Immature natural killer cell (primary cell): ENCODE results near the gene FIGLA. TPM values are rescaled to one million over a fixed set of nuclear protein-coding genes. Genes with fewer than 3 reads are reported as not detected.

ENCODE experiments used
- DNase-seq, 3 donors: peaks; one replicate each; pipeline ENCODE4 v3.0.0; 2022; ENCODE audit warnings: mixed read lengths in 1 of 3
- H3K27ac Mint-ChIP-seq, 6 donors: one replicate each; pipeline ENCODE4 v1.8.0; 2020; ENCODE audit warnings: mixed read lengths in 6 of 6, mild to moderate bottlenecking in 5 of 6, inconsistent platforms in 4 of 6, moderate library complexity in 3 of 6
- H3K27me3 Mint-ChIP-seq, 3 donors: one replicate each; pipeline ENCODE4 v1.8.0; 2020 to 2021; ENCODE audit warnings: low read depth in 3 of 3, mild to moderate bottlenecking in 3 of 3, mixed read lengths in 3 of 3, moderate library complexity in 3 of 3, inconsistent platforms in 1 of 3
- H3K36me3 Mint-ChIP-seq, 3 donors: one replicate each; pipeline ENCODE4 v1.8.0; 2020; ENCODE audit warnings: mixed read lengths in 3 of 3, inconsistent platforms in 2 of 3, mild to moderate bottlenecking in 2 of 3
- H3K4me1 Mint-ChIP-seq, 2 donors: one replicate each; pipeline ENCODE4 v1.8.0; 2020; ENCODE audit warnings: inconsistent platforms in 2 of 2, mild to moderate bottlenecking in 2 of 2, mixed read lengths in 2 of 2, moderate library complexity in 1 of 2
- H3K4me3 Mint-ChIP-seq, 5 donors: one replicate each; pipeline ENCODE4 v1.8.0; 2020; ENCODE audit warnings: mild to moderate bottlenecking in 5 of 5, mixed read lengths in 5 of 5, inconsistent platforms in 3 of 5, moderate library complexity in 3 of 5
- H3K9me3 Mint-ChIP-seq, 6 donors: one replicate each; pipeline ENCODE4 v1.8.0; 2020; ENCODE audit warnings: mild to moderate bottlenecking in 6 of 6, mixed read lengths in 6 of 6, inconsistent platforms in 4 of 6, moderate library complexity in 3 of 6
- polyA plus RNA-seq, 3 donors: library from polyadenylated mRNA; unstranded; fragments of 300-500 nt; fragmentation: Illumina TruSeq; gene quantifications; one replicate each; pipeline ENCODE4 v1.2.3, GENCODE V29; 2021

FIGLA gene
- polyA plus RNA-seq, 3 donors from 2014 or later = 0.53 TPM; not detected in 2

- Mint-ChIP-seq H3K4me1 (no peaks in the 10 kb centered on the region), H3K9me3 (peaks cover 0 to 2% (median 0%) of the 10 kb centered on the region in 6 donors), H3K27me3 (peaks cover 2 to 19% (median 9%) of the 10 kb centered on the region in 3 donors), H3K4me3 (no peak overlapping the region), H3K36me3 (no peaks in the 10 kb centered on the region), H3K27ac (no peak overlapping the region)
- DNase-seq = no peak
Observed at GRCh38 chr2:70757966-70758365, 32.5 kb downstream of the FIGLA start.

GRCh38 chr2:70757360-70757759 lies 33.1 kb downstream of the FIGLA start:
- Mint-ChIP-seq H3K4me1 (no peaks in the 10 kb centered on the region), H3K4me3 (no peak overlapping the region), H3K36me3 (no peaks in the 10 kb centered on the region), H3K27me3 (peaks cover 2 to 19% (median 9%) of the 10 kb centered on the region in 3 donors), H3K27ac (no peak overlapping the region), H3K9me3 (peaks cover 0 to 2% (median 0%) of the 10 kb centered on the region in 6 donors)
- no peak for DNase-seq

GRCh38 chr2:70756128-70756527 lies 34.3 kb downstream of the FIGLA start:
- Mint-ChIP-seq H3K4me1 (no peaks in the 10 kb centered on the region), H3K27me3 (peaks cover 2 to 18% (median 7%) of the 10 kb centered on the region in 3 donors), H3K9me3 (peaks cover 0 to 2% (median 0%) of the 10 kb centered on the region in 6 donors), H3K4me3 (no peak overlapping the region), H3K27ac (no peak overlapping the region), H3K36me3 (no peaks in the 10 kb centered on the region)
- no peak for DNase-seq

DNA sequence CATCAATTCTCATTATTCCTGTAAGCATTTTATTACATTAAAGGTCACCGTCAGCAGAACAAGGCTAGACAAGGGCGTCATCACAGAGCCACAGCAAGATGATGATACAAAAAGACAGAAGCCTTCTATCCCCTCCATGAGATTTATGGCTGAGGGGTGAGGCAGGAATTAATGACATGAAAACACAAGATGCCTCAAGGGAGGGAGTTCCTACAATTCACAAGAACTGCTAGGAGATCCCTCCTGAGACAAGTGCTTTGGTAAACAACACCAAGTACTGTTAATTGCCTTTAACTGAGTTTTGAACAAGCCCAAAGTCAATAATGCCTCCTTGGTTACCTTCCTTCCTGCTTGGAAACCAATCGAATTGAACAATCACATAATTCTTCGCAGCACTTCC lies 36.5 kb downstream of the FIGLA start:
- no peak overlapping the region for H3K27ac Mint-ChIP-seq
- no peak overlapping the region for H3K4me3 Mint-ChIP-seq
- peaks cover 2 to 25% (median 9%) of the 10 kb centered on the region in 3 donors for H3K27me3 Mint-ChIP-seq
- DNase-seq = no peak
- H3K4me1 Mint-ChIP-seq = no peaks in the 10 kb centered on the region
- H3K9me3 Mint-ChIP-seq = peaks cover 0 to 2% (median 0%) of the 10 kb centered on the region in 6 donors
- no peaks in the 10 kb centered on the region for H3K36me3 Mint-ChIP-seq

GRCh38 chr2:70753031-70753430 lies 37.4 kb downstream of the FIGLA start:
- H3K27me3 Mint-ChIP-seq = peaks cover 2 to 27% (median 4%) of the 10 kb centered on the region in 3 donors
- no peak overlapping the region for H3K27ac Mint-ChIP-seq
- no peak overlapping the region for H3K4me3 Mint-ChIP-seq
- H3K36me3 Mint-ChIP-seq = no peaks in the 10 kb centered on the region
- no peaks in the 10 kb centered on the region for H3K4me1 Mint-ChIP-seq
- H3K9me3 Mint-ChIP-seq = peaks cover 0 to 2% (median 0%) of the 10 kb centered on the region in 6 donors
- DNase-seq = no peak

- Mint-ChIP-seq H3K27me3 (peaks cover 4 to 22% (median 5%) of the 10 kb centered on the region in 3 donors), H3K4me1 (no peaks in the 10 kb centered on the region), H3K36me3 (peaks cover 0 to 3% (median 0%) of the 10 kb centered on the region in 3 donors), H3K27ac (no peak overlapping the region), H3K9me3 (peaks cover 0 to 2% (median 0%) of the 10 kb centered on the region in 6 donors), H3K4me3 (no peak overlapping the region)
- DNase-seq = no peak
Observed at GRCh38 chr2:70752396-70752795, 38.0 kb downstream of the FIGLA start.

- peaks cover 7 to 20% (median 8%) of the 10 kb centered on the region in 3 donors for H3K27me3 Mint-ChIP-seq
- H3K9me3 Mint-ChIP-seq = peaks cover 0 to 2% (median 0%) of the 10 kb centered on the region in 6 donors
- H3K27ac Mint-ChIP-seq = no peak overlapping the region
- peaks cover 0 to 4% (median 0%) of the 10 kb centered on the region in 3 donors for H3K36me3 Mint-ChIP-seq
- H3K4me3 Mint-ChIP-seq = no peak overlapping the region
- no peaks in the 10 kb centered on the region for H3K4me1 Mint-ChIP-seq
- DNase-seq = no peak
Observed at GRCh38 chr2:70751881-70752280, 38.6 kb downstream of the FIGLA start.

GRCh38 chr2:70750320-70750719 lies 40.1 kb downstream of the FIGLA start:
- H3K27ac Mint-ChIP-seq = no peak overlapping the region
- no peak overlapping the region for H3K4me3 Mint-ChIP-seq
- no peaks in the 10 kb centered on the region for H3K9me3 Mint-ChIP-seq
- H3K36me3 Mint-ChIP-seq = peaks cover 0 to 4% (median 0%) of the 10 kb centered on the region in 3 donors
- no peaks in the 10 kb centered on the region for H3K4me1 Mint-ChIP-seq
- DNase-seq = no peak
- H3K27me3 Mint-ChIP-seq = peaks cover 6 to 18% (median 7%) of the 10 kb centered on the region in 3 donors

GRCh38 chr2:70748002-70748784 lies 42.2 kb downstream of the FIGLA start:
- Mint-ChIP-seq H3K36me3 (peaks cover 0 to 4% (median 0%) of the 10 kb centered on the region in 3 donors), H3K9me3 (no peaks in the 10 kb centered on the region), H3K4me1 (no peaks in the 10 kb centered on the region), H3K27ac (no peak overlapping the region), H3K27me3 (peaks cover 7 to 18% (median 9%) of the 10 kb centered on the region in 3 donors), H3K4me3 (no peak overlapping the region)
- DNase-seq = no peak

DNA sequence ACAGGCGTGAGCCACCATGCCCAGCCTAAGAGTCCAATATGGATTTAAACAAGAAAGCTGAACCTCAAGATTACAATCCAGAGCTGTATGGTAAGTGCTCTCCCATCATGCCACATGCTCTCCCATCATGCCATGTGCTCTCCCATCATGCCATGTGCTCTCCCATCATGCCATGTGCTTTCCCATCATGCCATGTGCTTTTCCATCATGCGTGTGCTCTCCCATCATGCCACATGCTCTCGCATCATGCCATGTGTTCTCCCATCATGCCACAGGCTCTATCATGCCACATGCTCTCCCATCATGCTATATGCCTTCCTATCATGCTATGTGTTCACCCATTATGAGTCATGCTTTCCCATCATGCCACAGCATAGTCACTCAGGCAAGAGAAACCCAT lies 43.2 kb downstream of the FIGLA start:
- H3K9me3 Mint-ChIP-seq = no peaks in the 10 kb centered on the region
- no peak overlapping the region for H3K4me3 Mint-ChIP-seq
- H3K27me3 Mint-ChIP-seq = peaks cover 7 to 18% (median 9%) of the 10 kb centered on the region in 3 donors
- H3K4me1 Mint-ChIP-seq = no peaks in the 10 kb centered on the region
- H3K27ac Mint-ChIP-seq = no peak overlapping the region
- DNase-seq = no peak
- H3K36me3 Mint-ChIP-seq = peaks cover 0 to 4% (median 0%) of the 10 kb centered on the region in 3 donors

DNA sequence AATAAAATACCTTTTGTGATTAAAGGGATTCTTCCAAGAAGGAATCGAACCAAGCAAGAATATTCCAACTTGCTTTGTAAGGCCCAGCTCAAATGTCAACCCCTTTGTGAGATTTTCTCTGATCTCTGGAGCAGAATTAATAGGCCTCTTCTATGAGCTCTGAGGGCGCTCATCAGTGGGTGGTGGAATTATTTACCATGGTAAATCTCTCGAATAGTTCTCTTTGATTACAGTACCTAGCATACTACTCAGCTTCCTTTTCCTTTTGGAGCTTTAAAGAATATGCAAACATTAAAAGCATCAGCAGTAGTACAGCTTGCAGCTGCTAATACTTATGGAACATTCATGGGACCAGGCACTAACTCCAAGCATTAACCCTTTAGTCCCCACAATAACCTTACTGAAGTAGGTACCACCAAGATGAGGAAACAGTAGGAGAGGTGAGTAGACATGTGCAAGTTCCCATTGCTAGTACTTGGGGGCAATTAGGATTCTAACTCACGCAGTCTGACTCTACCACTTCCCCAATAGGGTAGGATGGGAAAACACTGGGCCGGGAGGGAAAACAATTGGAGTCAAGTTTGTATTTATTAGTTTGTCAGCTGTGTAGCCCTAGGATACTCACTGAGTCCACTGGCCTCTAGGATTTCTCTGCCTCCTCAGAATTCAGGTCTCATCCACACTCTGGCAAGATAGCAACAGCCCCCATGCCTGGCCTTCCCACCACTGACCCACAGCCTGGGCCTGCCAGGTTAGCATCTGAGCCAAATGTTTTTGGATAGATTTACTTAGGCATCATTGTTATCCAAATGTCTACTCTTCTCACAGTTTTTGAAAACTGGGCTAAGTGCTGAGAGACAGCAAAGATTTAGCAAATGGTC lies 44.1 kb downstream of the FIGLA start:
- no peak for DNase-seq
- no peaks in the 10 kb centered on the region for H3K4me1 Mint-ChIP-seq
- no peak overlapping the region for H3K27ac Mint-ChIP-seq
- peaks cover 7 to 18% (median 9%) of the 10 kb centered on the region in 3 donors for H3K27me3 Mint-ChIP-seq
- H3K4me3 Mint-ChIP-seq = no peak overlapping the region
- H3K9me3 Mint-ChIP-seq = no peaks in the 10 kb centered on the region
- peaks cover 0 to 4% (median 0%) of the 10 kb centered on the region in 3 donors for H3K36me3 Mint-ChIP-seq

- H3K36me3 Mint-ChIP-seq = peaks cover 0 to 4% (median 0%) of the 10 kb centered on the region in 3 donors
- H3K27me3 Mint-ChIP-seq = peaks cover 7 to 21% (median 9%) of the 10 kb centered on the region in 3 donors
- DNase-seq = no peak
- no peaks in the 10 kb centered on the region for H3K9me3 Mint-ChIP-seq
- H3K4me1 Mint-ChIP-seq = no peaks in the 10 kb centered on the region
- no peak overlapping the region for H3K4me3 Mint-ChIP-seq
- no peak overlapping the region for H3K27ac Mint-ChIP-seq
Observed at GRCh38 chr2:70745276-70745825, 45.1 kb downstream of the FIGLA start.

DNA sequence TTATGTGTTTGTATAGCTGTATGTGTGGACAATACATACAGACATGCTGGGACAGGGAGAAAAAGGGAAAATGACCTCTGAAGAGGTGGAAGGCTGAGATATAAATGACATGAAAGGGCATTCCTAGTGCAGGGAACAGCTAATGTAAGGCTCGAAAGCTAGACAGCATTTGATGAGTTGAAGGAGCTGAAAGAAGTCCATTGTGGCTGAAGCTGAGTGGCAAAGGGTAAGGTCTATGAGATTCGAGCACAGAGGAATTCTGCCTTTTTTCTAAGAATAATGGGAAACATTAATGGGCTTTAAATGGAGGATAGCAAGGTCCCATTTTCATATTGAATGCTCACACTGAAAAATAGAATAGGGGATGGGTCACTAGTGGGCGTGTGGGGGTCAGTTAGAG lies 46.0 kb downstream of the FIGLA start:
- peaks cover 3 to 18% (median 9%) of the 10 kb centered on the region in 3 donors for H3K27me3 Mint-ChIP-seq
- H3K4me3 Mint-ChIP-seq = no peak overlapping the region
- DNase-seq = no peak
- peaks cover 0 to 4% (median 0%) of the 10 kb centered on the region in 3 donors for H3K36me3 Mint-ChIP-seq
- H3K27ac Mint-ChIP-seq = no peak overlapping the region
- no peaks in the 10 kb centered on the region for H3K4me1 Mint-ChIP-seq
- peaks cover 0 to 3% (median 0%) of the 10 kb centered on the region in 6 donors for H3K9me3 Mint-ChIP-seq
